CD4-positive, alpha-beta T cell (primary cell): ENCODE data around the gene LPAR2. TPM values are rescaled to one million over a fixed set of nuclear protein-coding genes. Genes with fewer than 3 reads are reported as not detected.

Experiments
- ATAC-seq: fragments of 200-7000 bp; cut with Tn5 transposase; one replicate; pipeline ENCODE4 v1.10.0; 2022; ENCODE audit warnings: mild to moderate bottlenecking; ENCODE audit not compliant: poor library complexity
- CTCF ChIA-PET: fragments of 350-600 bp; sonication (Branson Sonifier 250); formaldehyde crosslinking; loops from one replicate; lab custom pipeline; 2021; ENCODE audit warnings: antibody characterized with exemption, inconsistent platforms; lab: Charles Lee
- POLR2A ChIA-PET: fragments of 350-600 bp; sonication (Branson Sonifier 250); formaldehyde crosslinking; loops from one replicate; lab custom pipeline; 2021; ENCODE audit warnings: antibody characterized with exemption, inconsistent platforms; lab: Charles Lee
- DNase-seq, 14 experiments: peaks; one replicate each; pipeline ENCODE4 v3.0.0-alpha.2; 2013 to 2020; ENCODE audit warnings: mixed read lengths in 2 of 14
- H3K27ac ChIP-seq, 2 donors: one replicate each; pipeline versions ENCODE4 v1.5.1 to v1.7.0; 2013; ENCODE audit warnings: low read length in 2 of 2, low read depth in 1 of 2, mild to moderate bottlenecking in 1 of 2
- H3K27me3 ChIP-seq, 2 experiments: 1 replicate in 1 of 2; 2 replicates in 1 of 2; pipeline versions ENCODE4 v1.6.1 to v1.7.0; 2013; ENCODE audit warnings: low read length in 2 of 2, control low read depth in 1 of 2, mild to moderate bottlenecking in 1 of 2, moderate library complexity in 1 of 2; ENCODE audit not compliant: insufficient read depth in 2 of 2, control insufficient read depth in 1 of 2
- H3K36me3 ChIP-seq: one replicate; pipeline ENCODE4 v1.6.1; 2013; ENCODE audit warnings: low read length, control low read depth; ENCODE audit not compliant: insufficient read depth
- H3K4me1 ChIP-seq: one replicate; pipeline ENCODE4 v1.6.1; 2013; ENCODE audit warnings: low read length, control low read depth; ENCODE audit not compliant: insufficient read depth
- H3K4me3 ChIP-seq: one replicate; pipeline ENCODE4 v1.5.1; 2013; ENCODE audit warnings: mild to moderate bottlenecking, low read length, moderate library complexity
- H3K9me3 ChIP-seq, 2 experiments: 1 replicate in 1 of 2; 2 replicates in 1 of 2; pipeline versions ENCODE4 v1.6.1 to v1.7.0; 2013; ENCODE audit warnings: low read length in 2 of 2, mild to moderate bottlenecking in 2 of 2, control low read depth in 1 of 2, moderate library complexity in 1 of 2; ENCODE audit not compliant: control insufficient read depth in 1 of 2, insufficient read depth in 1 of 2
- H3K27ac Mint-ChIP-seq: one replicate; pipeline ENCODE4 v1.8.0; 2020; ENCODE audit warnings: mixed read lengths
- H3K27me3 Mint-ChIP-seq: one replicate; pipeline ENCODE4 v1.8.0; 2021; ENCODE audit warnings: mixed read lengths
- H3K36me3 Mint-ChIP-seq: one replicate; pipeline ENCODE4 v1.8.0; 2021; ENCODE audit warnings: low read depth, mixed read lengths
- H3K4me1 Mint-ChIP-seq: one replicate; pipeline ENCODE4 v1.8.0; 2021; ENCODE audit warnings: low read depth, mixed read lengths
- H3K4me3 Mint-ChIP-seq: one replicate; pipeline ENCODE4 v1.8.0; 2020; ENCODE audit warnings: mild to moderate bottlenecking, mixed read lengths
- H3K9me3 Mint-ChIP-seq: one replicate; pipeline ENCODE4 v1.8.0; 2020; ENCODE audit warnings: mixed read lengths
- intact Hi-C, 2 experiments: fragments of 100-400 bp; cut with DNase I in 1 of 2; cut with micrococcal nuclease in 1 of 2; formaldehyde crosslinking; loops; one replicate each; pipeline versions ENCODE4 v1.15.1 to v1.9.0; 2023 to 2025; cut with DNase I, micrococcal nuclease
- total RNA-seq, 174 experiments: library from RNA in 2 of 174; stranded (reverse) in 2 of 174; gene quantifications; one replicate each; pipeline ENCODE4 v1.2.3 and lab custom pipeline; 2021 to 2026
- TF ChIP-seq, protein P1 (sequence below): fragments of 200-600 bp; IDR thresholded peaks from one replicate; pipeline ENCODE4 v1.8.0; 2022; ENCODE audit warnings: antibody characterized with exemption, mild to moderate bottlenecking

Gene LPAR2
- total RNA-seq, 2 experiments from 2014 or later, result 85.9 to 93.7 TPM

DNA sequence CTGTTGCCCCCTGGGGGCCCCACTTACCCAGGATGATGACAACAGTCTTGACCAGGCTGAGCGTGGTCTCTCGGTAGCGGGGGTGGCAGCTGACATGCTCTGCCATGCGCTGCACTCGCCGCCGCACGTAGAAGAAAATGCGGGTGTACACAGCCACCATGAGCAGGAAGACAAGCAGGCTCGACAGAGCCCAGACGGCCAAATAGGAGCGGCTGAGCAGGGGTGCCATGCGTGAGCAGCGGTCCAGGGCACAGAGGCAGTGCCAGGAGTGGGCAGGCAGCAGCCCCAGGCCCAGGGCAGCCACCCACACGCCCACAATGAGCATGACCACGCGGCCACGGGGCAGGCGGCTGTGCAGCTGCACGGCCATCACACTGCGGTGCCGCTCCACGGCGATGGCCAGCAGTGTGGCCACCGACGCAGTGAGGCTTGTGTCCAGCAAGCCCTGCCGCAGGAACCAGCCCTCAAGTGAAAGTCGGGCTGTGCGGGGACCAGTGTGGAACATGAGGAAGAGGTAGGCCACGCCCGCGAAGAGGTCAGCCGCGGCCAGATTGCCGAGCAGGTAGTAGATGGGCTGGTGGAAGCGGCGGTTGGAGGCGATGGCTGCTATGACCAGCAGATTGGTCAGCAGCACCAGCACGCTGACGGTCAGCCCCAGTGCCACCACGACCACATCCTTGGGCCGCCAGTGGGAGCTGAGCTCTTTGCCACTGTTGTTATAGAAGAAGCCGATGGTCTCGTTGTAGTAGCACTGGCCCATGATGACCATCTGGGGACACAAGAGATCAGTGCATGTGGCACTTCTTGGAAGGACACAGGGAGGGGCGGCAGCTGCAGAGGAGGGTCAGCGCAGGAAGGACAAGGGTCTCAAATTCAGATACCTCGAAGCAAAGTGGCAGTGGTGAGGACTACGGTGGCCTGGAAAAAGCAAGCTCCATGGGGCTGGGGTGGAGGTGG, 1.2 kb downstream of the LPAR2 start:
- peaks cover 28% of the 10 kb centered on the region for H3K4me1 Mint-ChIP-seq

GRCh38 chr19:19624032-19624570, 3.9 kb downstream of the LPAR2 start:
- peaks cover 17% of the 10 kb centered on the region for H3K36me3 ChIP-seq
- intact Hi-C loops, result no loop called here
- H3K4me1 Mint-ChIP-seq, result peaks cover 34% of the 10 kb centered on the region

More for the DNA sequence above, 1.2 kb downstream of the LPAR2 start:
- peaks cover 37% of the 10 kb centered on the region for H3K36me3 ChIP-seq
- intact Hi-C loops, result loop anchor here in 1 of 2 experiments (5.0 kb wide), 2 partner anchors 94 to 331 kb away; no protein-coding TSS in a partner anchor
- TF ChIP-seq, protein P1, sequence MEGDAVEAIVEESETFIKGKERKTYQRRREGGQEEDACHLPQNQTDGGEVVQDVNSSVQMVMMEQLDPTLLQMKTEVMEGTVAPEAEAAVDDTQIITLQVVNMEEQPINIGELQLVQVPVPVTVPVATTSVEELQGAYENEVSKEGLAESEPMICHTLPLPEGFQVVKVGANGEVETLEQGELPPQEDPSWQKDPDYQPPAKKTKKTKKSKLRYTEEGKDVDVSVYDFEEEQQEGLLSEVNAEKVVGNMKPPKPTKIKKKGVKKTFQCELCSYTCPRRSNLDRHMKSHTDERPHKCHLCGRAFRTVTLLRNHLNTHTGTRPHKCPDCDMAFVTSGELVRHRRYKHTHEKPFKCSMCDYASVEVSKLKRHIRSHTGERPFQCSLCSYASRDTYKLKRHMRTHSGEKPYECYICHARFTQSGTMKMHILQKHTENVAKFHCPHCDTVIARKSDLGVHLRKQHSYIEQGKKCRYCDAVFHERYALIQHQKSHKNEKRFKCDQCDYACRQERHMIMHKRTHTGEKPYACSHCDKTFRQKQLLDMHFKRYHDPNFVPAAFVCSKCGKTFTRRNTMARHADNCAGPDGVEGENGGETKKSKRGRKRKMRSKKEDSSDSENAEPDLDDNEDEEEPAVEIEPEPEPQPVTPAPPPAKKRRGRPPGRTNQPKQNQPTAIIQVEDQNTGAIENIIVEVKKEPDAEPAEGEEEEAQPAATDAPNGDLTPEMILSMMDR, result no peak
- DNase-seq, result peak in 1 of 14 experiments; percentile 39
- peaks cover 52% of the 10 kb centered on the region for H3K36me3 Mint-ChIP-seq
- peak overlapping the region; percentile 84 for H3K4me3 ChIP-seq
- H3K4me3 Mint-ChIP-seq, result peak overlapping the region; percentile 99
- H3K9me3 Mint-ChIP-seq, result no peaks in the 10 kb centered on the region
- H3K27ac Mint-ChIP-seq, result peak overlapping the region; percentile 91
- H3K27me3 ChIP-seq, result no peaks in the 10 kb centered on the region
- ChIA-PET POLR2A (interaction anchor here (0.7 to 2.5 kb wide), 17 partner anchors 8 to 239 kb away, joined by 3 to 17 read pairs (median 4); partner anchors contain the start of genes ATP13A1, GMIP, PBX4 and TSSK6), CTCF (interaction anchor here (1.0 kb wide), 2 partner anchors 21 to 72 kb away, joined by 4 to 7 read pairs; no protein-coding TSS in a partner anchor)
- H3K27me3 Mint-ChIP-seq, result no peaks in the 10 kb centered on the region
- peaks cover 37% of the 10 kb centered on the region for H3K4me1 ChIP-seq
- peak overlapping the region; percentile 52 to 83 for H3K27ac ChIP-seq
- ATAC-seq, result no peak
- no peaks in the 10 kb centered on the region for H3K9me3 ChIP-seq

GRCh38 chr19:19623383-19623782, 4.6 kb downstream of the LPAR2 start:
- Mint-ChIP-seq H3K9me3 (no peaks in the 10 kb centered on the region), H3K4me1 (peaks cover 35% of the 10 kb centered on the region), H3K27ac (no peak overlapping the region), H3K36me3 (peaks cover 39% of the 10 kb centered on the region), H3K27me3 (no peaks in the 10 kb centered on the region), H3K4me3 (peak overlapping the region; percentile 4)
- Histone ChIP-seq H3K4me1 (peaks cover 41% of the 10 kb centered on the region), H3K36me3 (peaks cover 17% of the 10 kb centered on the region), H3K27me3 (no peaks in the 10 kb centered on the region), H3K4me3 (no peak overlapping the region), H3K27ac (no peak overlapping the region), H3K9me3 (no peaks in the 10 kb centered on the region)
- CTCF ChIA-PET, result interaction anchor here (1.0 kb wide), 1 partner anchor 91 kb away, joined by 4 read pairs; no protein-coding TSS in a partner anchor
- TF ChIP-seq, protein P1, result no peak
- no peak for ATAC-seq
- intact Hi-C loops, result no loop called here
- POLR2A ChIA-PET, result interaction anchor here (0.9 kb wide), 1 partner anchor 21 kb away, joined by 3 read pairs; no protein-coding TSS in a partner anchor
- DNase-seq, result no peak

More at GRCh38 chr19:19624032-19624570, 3.9 kb downstream of the LPAR2 start:
- Histone ChIP-seq H3K9me3 (no peaks in the 10 kb centered on the region), H3K27ac (no peak overlapping the region), H3K27me3 (no peaks in the 10 kb centered on the region), H3K4me1 (peaks cover 42% of the 10 kb centered on the region), H3K4me3 (no peak overlapping the region)
- TF ChIP-seq, protein P1, result no peak
- H3K36me3 Mint-ChIP-seq, result peaks cover 39% of the 10 kb centered on the region
- POLR2A ChIA-PET, result interaction anchor here (0.7 kb wide), 1 partner anchor 10 kb away, joined by 3 read pairs; no protein-coding TSS in a partner anchor
- ATAC-seq (no peak), DNase-seq (peak in 1 of 14 experiments; percentile 19)
- CTCF ChIA-PET, result interaction anchor here (1.0 kb wide), 1 partner anchor 92 kb away, joined by 4 read pairs; no protein-coding TSS in a partner anchor
- no peaks in the 10 kb centered on the region for H3K27me3 Mint-ChIP-seq
- H3K27ac Mint-ChIP-seq, result no peak overlapping the region
- H3K4me3 Mint-ChIP-seq, result peak overlapping the region; percentile 18
- H3K9me3 Mint-ChIP-seq, result no peaks in the 10 kb centered on the region
